Left kidney (tissue), 2 donors: Measurements from ENCODE around the gene TSEN2. TPM values are rescaled to one million over a fixed set of nuclear protein-coding genes. Genes with fewer than 3 reads are reported as not detected.
"Not testable (repeated sequence)": the region's sequence is repeated elsewhere in the genome, so short reads cannot be mapped to it uniquely, and the experiment has no call there.

ENCODE experiments used
- DNase-seq: peaks from one replicate; pipeline ENCODE4 v3.0.0-alpha.2; 2013
- polyA plus RNA-seq: library from polyadenylated mRNA; unstranded; fragments of 120-200 nt; gene quantifications from one replicate; pipeline ENCODE4 v1.2.1, GENCODE V29; 2013; ENCODE audit not compliant: insufficient read length

The TSEN2 gene
- polyA plus RNA-seq, 1 donor = 34.9 TPM

DNA sequence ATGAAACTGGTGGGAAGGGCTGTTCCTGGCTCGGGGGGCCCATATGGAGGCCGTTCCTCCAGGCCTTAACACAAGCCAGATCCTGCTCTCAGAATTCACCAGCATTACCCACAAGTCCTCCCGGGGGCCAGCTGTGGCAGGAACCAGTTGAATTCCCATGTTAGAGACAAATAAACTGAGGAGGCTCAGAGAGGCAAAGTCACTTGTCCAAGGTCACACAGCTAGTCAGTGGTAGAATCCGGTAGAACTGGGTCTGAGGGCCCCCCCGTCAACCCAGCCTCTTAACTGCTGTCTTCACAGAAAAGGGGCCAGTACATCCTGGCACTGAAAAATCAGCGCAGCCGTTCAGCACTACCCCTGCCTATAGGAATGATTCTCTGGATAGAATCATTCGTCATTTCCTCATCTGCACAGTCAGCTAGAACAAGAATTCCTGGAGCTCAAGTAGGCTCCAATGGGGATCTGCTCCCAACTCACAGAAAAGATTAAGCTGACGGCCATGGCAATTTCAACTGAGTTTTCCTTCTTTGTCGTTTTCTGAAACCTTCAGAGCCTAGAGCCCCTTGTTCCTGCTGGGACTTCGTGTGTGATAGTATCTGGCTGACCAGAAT lies 12.2 kb upstream of the TSEN2 start:
- no peak for DNase-seq

DNA sequence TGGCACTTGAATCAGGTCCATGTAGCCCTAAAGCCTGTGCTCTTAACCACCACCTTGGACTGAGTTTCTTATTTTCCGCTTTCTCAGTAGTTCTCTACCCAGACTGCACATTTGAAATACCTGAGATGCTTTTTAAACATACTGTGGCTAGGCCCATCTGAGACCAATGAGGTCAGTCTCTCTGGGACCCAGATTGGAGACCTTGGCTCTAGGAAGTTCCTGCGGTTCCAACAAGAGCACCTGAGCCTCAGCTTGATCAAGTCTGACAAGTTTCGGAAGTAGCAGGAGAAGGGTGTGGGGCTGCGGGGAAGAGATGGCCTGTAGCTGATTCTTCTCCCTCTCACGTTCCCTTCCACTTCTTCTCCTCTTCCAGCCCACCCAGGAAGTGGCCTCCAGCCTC lies 11.5 kb upstream of the TSEN2 start:
- no peak for DNase-seq

DNA sequence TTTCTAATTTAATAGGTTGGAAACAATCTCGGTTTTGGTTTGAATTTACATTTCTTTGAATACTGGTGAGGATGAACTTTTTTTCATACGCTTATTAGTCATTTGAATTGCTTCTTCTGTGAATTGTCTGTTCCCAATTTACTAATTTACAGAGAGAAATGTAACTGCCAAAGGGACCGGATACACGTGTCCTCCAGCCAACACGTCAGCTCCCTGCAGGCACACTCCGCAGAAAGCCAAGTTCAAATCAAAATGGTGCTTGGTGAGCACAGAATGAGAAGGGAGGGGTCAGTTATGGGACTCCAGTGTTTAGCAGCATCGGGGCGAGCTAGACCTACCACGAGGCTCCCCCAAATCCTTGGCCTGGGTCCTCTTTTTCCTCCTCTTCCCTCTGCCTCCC lies 10.8 kb upstream of the TSEN2 start:
- DNase-seq = no peak

DNA sequence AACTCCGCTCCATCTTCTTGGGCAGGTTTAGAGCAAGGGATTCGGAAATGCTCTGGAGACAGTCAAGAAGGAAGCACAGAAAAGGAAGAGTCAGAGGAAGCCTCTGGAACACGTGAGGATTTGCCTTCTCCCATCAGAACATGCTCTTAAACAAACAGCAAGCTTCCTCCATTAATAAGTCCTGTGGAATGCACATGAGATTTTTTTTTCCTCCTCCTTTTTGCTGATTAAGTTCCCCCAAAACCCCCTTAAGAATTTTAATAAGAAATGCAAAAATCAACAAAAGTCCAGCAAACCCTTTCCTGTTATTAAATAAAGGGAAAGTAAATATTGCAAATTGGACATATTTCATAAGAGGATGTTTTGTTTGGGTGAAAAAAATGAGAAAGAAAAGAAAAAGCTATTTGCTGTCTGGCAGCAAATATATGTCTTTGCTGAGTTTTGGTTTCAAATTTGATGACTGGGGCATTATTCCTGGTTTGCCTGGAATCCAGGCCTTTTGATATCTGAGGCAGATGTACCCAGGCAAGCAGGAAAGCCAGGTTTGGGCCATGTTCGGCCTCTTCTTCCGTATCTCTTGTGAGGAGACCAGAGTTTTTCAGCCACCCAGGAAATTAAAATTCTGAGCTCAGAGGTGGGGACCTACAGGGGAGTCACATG lies 7.9 kb upstream of the TSEN2 start:
- DNase-seq = no peak

DNA sequence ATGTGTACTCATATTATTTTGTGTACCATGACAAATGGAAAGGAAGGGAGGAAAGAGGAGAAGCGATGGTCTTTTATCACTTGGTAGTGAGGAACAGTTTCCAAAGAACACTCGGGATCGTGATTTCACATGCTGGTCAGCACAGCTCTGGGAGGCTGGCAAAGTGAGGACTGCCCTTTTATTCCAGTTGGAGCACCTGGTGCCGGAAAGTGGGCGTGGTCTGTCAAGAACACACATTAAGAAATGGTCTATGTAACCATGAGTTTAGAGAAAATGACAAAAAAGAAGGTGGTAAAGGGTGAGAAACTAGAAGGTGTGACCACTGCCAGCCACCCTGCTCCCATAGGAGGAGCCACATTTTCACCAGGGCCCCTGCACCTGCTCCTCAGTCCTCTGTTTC lies 7.0 kb upstream of the TSEN2 start:
- no peak for DNase-seq

DNA sequence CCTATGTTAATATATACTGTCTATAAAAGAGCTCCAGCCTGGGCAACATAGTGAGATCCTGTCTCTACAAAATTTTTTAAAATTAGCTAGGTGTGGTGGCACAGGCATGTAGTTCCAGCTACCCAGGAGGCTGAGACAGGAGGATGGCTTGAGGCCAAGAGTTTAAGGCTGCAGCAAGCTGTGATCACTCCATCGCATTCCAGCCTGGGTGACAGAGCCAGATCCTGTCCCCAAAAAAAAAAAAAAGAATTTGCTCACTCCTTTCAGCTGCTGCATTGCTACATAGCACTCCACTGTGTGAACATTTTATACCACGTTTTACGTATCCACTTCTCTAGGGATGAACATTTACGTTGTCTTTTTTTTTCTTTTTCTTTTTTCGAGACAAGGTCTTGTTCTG lies 6.0 kb upstream of the TSEN2 start:
- no peak for DNase-seq

DNA sequence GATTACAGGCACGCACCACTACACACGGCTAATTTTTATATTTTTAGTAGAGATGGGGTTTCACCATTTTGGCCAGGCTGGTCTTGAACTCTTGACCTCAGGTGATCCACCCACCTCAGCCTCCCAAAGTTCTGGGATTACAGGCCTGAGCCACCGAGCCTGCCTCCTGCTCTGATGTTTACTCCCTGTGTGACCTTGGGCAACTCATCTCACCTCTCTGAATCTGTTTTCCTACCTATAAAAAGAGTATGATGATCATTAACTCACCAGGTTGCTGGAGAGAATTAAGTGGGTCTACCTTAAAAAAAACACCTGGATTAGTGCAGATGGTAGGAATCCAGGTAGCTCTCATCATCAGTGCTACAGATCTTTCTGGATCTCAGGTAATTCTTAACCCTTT lies 5.1 kb upstream of the TSEN2 start:
- DNase-seq = not testable (repeated sequence)

DNA sequence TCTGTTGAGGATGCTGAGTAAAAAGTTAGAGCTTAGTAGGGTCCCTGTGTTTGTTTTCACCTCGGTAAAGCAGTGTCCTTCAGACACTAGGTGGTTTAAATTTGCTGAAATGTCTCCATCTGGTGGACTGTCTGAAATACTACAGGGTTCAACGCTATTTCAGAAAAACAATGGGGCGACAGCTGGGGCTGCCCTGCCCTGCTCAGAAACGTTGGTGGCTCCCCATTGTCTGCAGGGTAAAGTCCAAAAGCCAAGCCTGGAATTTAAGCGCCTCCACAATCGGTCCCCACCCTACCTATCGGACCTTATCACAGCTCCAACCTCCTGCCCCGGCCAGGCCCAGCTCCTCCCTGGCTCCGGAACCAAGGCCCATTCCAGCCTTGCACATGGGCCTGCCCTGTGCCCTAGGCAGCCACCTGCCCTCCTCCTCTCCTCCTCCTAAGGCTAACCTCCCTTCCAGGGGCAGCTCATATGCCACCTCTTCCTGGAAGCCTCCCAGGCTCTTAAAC lies 4.3 kb upstream of the TSEN2 start:
- no peak for DNase-seq

DNA sequence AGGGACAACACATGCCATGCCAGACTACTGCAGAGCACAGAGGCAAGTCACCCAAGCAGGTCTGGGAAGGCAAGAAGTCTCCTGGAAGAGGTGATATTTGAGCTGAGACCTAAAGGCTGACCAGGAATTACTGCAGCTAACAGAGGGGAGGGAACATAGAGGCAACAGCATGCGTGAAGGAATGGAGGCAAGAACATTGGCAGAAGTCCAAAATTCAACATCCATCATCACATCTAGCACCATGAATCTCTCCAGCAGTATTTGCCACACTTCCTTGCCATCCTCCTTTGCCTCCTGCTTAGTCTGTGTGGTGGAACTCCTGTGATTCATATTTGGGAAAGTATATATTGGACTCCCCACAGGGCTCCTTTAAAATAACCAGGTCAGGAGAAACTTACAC lies 870 bp upstream of the TSEN2 start:
- DNase-seq = no peak

DNA sequence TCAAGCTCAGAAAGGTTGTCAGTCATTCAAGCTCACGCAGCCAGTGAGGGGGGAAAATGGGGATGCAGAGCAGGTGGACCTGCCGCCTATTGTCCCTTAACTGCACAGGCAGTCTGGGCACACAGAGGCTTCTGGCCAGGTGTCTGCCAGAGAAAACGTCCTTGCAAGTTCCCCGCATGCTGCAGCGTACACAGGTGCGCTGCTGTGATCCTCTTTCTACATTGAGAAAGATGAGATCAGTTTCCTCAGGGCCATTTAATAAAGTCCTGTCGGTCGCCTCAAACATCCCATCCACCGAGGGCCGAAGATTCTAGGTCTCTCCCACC lies 445 bp upstream of the TSEN2 start:
- no peak for DNase-seq

DNA sequence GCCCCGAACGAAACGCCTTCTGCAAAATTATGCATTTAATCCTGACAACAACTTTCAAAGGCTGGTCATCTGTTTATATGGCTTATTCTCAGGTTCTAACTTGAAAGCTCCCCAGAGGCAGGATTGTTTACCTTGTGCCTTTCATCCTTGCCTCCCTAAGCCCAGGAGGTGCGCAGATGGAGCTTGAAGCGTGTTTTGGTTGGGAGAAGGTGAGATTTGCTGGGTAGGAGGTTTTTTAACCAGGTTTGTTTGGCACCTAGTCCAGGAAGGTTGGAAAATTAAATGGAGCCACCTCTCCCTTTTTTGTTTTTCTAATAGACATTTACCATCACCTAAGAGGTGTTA lies 675 bp downstream of the TSEN2 start:
- no peak for DNase-seq

DNA sequence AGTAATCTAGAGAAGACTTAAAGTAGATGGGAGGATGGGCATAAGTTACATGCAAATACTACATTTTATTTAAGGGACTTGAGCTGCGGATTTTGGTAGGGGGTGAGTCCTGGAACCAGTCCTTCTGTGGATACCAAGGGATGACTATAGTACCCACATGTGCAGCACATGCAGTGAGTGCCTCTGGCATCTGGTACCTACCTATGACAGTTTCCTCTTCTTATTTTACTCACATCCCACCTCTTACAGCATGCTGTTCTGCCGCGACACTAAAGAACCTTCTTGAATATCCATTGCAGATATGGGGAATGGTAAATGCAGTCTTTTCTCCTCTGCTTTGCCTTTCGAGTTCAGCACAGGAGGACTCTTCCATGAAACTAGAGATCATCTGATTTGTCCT lies 1.7 kb downstream of the TSEN2 start:
- DNase-seq = no peak

DNA sequence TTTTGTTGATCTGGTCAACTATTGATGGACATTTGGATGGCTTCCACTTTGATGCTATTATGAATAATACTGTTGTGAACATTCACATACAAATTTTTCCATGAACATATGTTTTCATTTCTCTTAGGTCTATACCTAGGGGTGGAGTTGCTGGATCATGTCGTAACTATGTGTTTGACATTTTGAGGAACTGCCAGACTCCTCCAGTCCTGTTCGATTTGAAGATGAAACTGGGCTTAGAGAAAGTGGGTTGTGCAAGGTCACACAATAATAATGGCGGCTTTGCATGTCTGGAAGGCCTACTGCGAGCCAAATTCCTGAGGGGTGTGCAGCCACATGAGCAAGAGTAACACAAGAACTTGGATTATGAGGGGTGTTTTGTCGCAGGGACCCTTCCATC lies 2.6 kb downstream of the TSEN2 start:
- DNase-seq = no peak

DNA sequence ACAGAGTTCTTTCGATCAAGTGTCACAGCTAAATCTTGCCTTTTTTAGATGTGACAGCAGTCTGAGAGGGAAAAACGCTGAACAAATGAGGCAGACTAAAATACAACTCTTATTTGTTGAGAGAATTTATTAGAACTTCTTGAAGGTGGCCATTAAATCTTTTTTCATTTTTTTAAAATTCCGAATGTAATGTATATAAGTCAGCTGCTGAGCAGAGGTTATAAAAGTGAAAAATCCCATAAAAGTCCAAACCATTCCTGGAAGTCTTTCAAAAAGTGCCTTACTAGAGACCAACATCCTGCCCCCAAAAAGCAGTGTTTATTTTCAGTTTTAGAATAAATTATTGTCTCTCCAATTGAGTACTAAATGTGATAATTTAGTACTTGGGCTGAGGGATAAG lies 3.1 kb downstream of the TSEN2 start:
- DNase-seq = no peak

DNA sequence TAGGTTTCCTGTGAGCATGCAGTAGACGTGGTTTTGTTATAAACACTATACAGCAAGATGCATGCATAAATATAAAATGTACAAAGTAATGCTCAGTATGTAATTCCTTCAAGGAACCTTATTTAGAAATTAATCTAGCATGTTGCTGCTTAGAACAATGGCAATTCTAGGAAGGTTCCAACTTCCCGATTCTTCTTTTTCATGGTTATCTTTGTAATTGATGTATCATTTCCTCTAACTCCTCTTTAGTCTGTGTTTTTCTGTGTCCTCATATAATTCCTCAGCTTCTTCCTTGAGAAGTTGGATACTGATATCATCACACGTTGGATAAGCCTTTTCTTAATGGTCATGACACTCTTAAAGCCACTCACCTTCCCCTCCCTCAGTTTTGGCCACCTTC lies 3.5 kb downstream of the TSEN2 start:
- no peak for DNase-seq

DNA sequence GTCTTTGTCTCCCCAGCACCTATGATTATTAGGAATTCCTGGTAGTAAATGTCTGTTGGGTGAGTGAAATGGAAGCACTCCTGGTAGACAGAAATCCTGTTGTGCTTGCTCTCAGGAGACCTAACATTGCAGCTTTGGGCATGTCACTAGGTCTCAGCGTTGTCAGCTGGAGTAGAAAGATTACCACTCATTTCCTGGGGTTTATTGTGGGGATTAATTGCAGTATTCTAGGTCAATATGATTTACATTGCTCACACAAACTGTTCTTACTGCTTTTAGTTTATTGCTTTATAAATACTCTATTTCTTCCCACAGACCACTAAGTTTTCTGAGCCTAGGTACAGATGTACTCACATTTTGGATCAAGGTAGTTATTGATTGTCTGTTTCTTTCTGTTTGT lies 5.1 kb downstream of the TSEN2 start:
- DNase-seq = no peak

DNA sequence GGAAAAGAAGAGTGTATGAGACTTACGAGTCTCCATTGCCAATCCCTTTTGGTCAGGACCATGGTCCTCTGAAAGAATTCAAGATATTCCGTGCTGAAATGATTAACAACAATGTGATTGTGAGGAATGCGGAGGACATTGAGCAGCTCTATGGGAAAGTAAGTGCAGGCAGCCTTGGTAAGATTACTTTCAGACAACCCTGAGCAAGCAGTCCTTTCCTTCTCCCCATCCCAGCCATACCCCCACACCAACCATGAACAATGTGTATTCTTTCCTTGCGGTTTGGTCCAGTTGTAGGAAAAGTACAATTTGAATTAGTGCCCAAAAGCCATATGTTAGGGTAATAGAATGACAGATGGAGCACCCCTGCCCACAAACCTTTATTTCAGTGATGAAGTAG lies 5.6 kb downstream of the TSEN2 start:
- no peak for DNase-seq

DNA sequence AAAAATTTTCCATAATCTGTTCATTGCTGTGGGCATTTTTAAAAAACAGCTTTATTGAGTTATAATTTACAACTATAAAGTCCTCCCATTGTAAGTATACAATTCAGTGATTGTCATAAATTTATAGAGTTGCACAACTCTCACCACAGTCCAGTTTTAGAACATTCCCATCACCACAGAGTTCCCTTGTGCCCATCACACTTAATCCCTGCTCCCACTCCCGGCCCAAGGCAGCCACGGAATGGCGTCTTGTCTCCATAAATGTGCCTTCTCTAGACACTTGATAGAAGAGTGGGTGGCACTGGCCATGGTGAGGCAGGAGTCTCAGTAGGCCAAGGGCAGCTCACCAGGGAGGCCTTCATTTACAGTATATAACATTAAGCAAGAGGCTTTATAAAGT lies 6.3 kb downstream of the TSEN2 start:
- no peak for DNase-seq

DNA sequence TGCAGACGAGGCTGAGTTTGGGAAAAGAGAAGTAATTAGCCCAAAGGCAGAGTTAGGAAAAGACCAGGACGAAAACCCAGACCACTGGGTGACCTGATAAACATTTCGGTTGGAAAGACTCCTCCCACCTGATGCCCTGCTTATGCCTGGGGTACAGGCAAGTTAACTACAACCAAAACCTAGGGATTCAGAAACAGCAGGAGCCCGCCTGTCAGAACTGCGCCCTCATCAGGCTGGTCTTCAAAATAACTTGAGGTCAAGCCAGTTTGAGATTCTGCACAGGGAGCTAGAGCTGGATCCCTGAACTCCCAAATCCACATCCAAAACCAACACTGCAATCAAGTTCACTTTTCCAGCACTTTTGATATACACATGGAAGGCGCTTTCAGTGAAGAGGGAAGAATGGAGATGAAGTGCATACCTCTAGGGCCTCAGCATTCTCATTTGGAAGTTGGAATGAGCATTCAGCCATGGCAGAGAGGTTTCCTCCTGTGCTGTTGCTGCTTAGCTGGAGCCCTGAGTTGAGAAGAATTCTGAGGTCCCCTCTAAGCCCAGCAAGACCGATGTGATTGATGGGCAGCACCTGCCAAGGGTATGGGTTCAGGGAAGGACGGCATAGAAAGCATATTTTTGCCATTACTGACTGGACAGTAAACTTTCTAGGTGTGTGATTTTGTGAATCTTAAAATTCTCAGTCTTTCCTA lies 11.6 kb downstream of the TSEN2 start:
- no peak for DNase-seq

DNA sequence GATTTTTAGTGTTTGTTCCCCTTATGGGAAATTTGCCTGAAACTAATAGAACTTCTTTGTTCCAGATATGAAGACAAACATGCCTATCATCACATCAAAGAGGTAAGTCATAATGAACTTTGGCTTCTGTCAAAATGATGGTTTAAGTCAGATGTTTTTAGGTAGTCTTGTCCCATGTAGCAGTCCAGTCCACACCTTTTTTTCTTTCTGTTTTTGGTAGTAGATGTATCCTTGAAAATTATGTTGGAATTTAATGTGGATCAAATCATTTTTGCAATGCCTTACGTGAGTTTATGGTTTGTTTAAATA lies 12.1 kb downstream of the TSEN2 start:
- DNase-seq = no peak

DNA sequence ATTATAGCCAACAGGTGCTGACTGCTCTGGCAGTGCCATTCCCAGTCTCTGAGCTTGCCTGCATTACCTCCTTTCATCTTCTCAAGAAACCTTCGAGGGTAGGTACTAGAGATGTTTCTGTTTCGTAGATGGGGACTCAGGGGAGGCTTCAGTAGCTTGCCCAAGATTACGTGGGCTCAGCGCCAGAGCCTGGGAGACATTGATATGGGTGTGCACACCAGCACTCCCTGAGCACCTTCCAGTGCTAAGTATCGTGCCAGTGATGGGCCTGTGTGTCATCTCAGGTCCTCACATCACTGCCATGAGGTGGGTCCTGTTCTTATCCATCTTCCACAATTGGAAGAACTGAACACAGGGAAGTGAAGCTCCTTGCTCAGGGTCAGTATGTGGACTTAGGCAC lies 15.2 kb downstream of the TSEN2 start:
- no peak for DNase-seq

DNA sequence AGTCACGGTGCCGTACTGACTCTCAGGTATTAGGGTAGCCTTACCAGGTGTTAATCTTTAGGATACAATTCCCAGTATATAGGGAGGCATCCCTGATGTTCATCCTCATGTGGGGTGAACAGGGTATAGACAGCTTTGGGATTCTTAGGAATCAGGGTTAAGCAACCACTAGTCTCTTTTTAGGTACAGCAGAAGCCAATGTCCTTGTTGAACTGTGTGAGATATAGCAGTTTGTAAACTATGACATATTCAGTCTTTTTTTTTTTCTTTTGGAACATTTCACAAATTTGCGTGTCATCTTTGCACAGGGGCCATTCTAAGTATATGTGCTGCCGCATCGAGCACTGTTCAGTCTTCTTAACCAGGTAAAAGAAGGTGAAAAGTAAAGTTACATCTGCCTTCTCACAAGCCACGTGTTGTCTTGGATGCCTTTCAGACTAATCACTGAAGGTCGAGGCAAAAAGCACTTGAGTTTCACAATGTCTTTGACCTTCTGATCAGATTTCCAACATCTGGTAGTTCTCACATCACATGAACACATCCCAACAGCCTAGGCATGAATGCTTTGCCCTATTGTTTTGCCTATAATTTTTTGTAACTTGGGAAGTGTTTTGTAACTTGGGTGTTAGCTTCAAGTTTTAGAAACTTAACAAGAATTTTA lies 17.2 kb downstream of the TSEN2 start:
- no peak for DNase-seq

DNA sequence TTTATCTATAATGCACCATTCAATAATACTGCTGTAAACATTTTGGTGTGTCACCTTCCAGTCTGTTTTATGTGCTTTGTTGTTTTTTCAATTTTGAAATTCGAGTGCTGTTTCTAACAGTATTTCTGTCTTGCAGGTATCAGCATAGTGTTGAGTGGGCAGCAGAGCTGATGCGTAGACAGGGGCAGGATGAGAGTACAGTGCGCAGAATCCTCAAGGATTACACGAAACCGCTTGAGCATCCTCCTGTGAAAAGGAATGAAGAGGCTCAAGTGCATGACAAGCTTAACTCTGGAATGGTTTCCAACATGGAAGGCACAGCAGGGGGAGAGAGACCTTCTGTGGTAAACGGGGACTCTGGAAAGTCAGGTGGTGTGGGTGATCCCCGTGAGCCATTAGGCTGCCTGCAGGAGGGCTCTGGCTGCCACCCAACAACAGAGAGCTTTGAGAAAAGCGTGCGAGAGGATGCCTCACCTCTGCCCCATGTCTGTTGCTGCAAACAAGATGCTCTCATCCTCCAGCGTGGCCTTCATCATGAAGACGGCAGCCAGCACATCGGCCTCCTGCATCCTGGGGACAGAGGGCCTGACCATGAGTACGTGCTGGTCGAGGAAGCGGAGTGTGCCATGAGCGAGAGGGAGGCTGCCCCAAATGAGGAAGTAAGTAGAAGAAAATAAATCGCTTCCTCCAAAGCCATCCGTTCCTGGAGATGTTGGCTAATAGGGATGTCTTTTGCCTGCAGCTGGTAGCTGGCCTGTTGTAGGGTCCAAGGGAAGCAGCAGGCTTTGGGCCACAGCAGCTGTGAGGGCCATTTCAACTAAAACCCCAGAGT lies 19.1 kb downstream of the TSEN2 start:
- DNase-seq = no peak
